Neuronal stem cell (in vitro differentiated cells): ENCODE results near the gene APAF1.
A peak's percentile ranks its signal among the peaks of the same experiment; 100 is the strongest.

Experiments used
- DNase-seq: peaks from one replicate; pipeline ENCODE4 v3.0.0-alpha.2; 2013; ENCODE audit warnings: low spot score
- H2AFZ ChIP-seq: one replicate; pipeline ENCODE4 v1.6.1; 2013; ENCODE audit warnings: mild to moderate bottlenecking, low read length, inconsistent platforms
- H2AK5ac ChIP-seq: 2 replicates; pipeline ENCODE4 v1.6.1; 2013; ENCODE audit warnings: low read depth, mild to moderate bottlenecking, inconsistent platforms, low read length, moderate library complexity, mixed read lengths
- H2BK120ac ChIP-seq: 2 replicates; pipeline ENCODE4 v1.6.1; 2013; ENCODE audit warnings: low read depth, mild to moderate bottlenecking, inconsistent platforms, low read length, moderate library complexity, mixed read lengths
- H2BK12ac ChIP-seq: one replicate; pipeline ENCODE4 v1.6.1; 2013; ENCODE audit warnings: low read length, inconsistent platforms
- H2BK15ac ChIP-seq: 2 replicates; pipeline ENCODE4 v1.6.1; 2013; ENCODE audit warnings: mild to moderate bottlenecking, low read length, inconsistent platforms, mixed read lengths
- H2BK5ac ChIP-seq: one replicate; pipeline ENCODE4 v1.6.1; 2013; ENCODE audit warnings: inconsistent platforms, mild to moderate bottlenecking, low read length, moderate library complexity
- H3K14ac ChIP-seq: one replicate; pipeline ENCODE4 v1.6.1; 2013; ENCODE audit warnings: low read length, inconsistent platforms
- H3K18ac ChIP-seq: 2 replicates; pipeline ENCODE4 v1.6.1; 2013; ENCODE audit warnings: low read length, inconsistent platforms
- H3K23ac ChIP-seq: 2 replicates; pipeline ENCODE4 v1.6.1; 2013; ENCODE audit warnings: low read depth, mild to moderate bottlenecking, mixed read lengths, low read length, inconsistent platforms; ENCODE audit not compliant: poor library complexity
- H3K27ac ChIP-seq: replicated peaks from 3 replicates; pipeline ENCODE4 v1.5.1; 2013; ENCODE audit warnings: low read length, inconsistent platforms
- H3K27me3 ChIP-seq, 3 experiments: 2 replicates each; pipeline ENCODE4 v1.6.1; 2013; ENCODE audit warnings: low read length in 3 of 3, mild to moderate bottlenecking in 2 of 3, inconsistent platforms in 1 of 3, low read depth in 1 of 3, mixed read lengths in 1 of 3, moderate library complexity in 1 of 3; ENCODE audit not compliant: control insufficient read depth in 3 of 3, insufficient read depth in 3 of 3
- H3K36me3 ChIP-seq, 2 donors: replicated peaks in 1 of 2; 2 replicates each; pipeline ENCODE4 v1.6.1; 2013; ENCODE audit warnings: low read length in 2 of 2; ENCODE audit not compliant: control insufficient read depth in 2 of 2, insufficient read depth in 2 of 2
- H3K4ac ChIP-seq: 2 replicates; pipeline ENCODE4 v1.6.1; 2013; ENCODE audit warnings: inconsistent platforms, mild to moderate bottlenecking, low read length, moderate library complexity
- H3K4me1 ChIP-seq, 2 donors: 1 replicate in 1 of 2; 2 replicates in 1 of 2; pipeline ENCODE4 v1.6.1; 2013; ENCODE audit warnings: low read length in 2 of 2, low read depth in 1 of 2; ENCODE audit not compliant: control insufficient read depth in 2 of 2, insufficient read depth in 1 of 2
- H3K4me2 ChIP-seq: one replicate; pipeline ENCODE4 v1.6.1; 2013; ENCODE audit warnings: mild to moderate bottlenecking, low read length, inconsistent platforms; ENCODE audit not compliant: insufficient read depth, poor library complexity, severe bottlenecking
- H3K4me3 ChIP-seq, 2 donors: 2 replicates each; pipeline ENCODE4 v1.5.1; 2013; ENCODE audit warnings: low read length in 2 of 2, mild to moderate bottlenecking in 2 of 2, inconsistent platforms in 1 of 2, moderate library complexity in 1 of 2
- H3K79me1 ChIP-seq: one replicate; pipeline ENCODE4 v1.6.1; 2013; ENCODE audit warnings: low read depth, mild to moderate bottlenecking, inconsistent platforms, low read length, moderate library complexity
- H3K9ac ChIP-seq: one replicate; pipeline ENCODE4 v1.6.1; 2013; ENCODE audit warnings: mild to moderate bottlenecking, low read depth, low read length, inconsistent platforms; ENCODE audit not compliant: poor library complexity
- H3K9me3 ChIP-seq, 2 donors: replicated peaks in 1 of 2; 2 replicates each; pipeline versions ENCODE3 to v1.6.1; 2013; ENCODE audit warnings: low read length in 2 of 2, mild to moderate bottlenecking in 2 of 2, inconsistent platforms in 1 of 2, low read depth in 1 of 2, mixed read lengths in 1 of 2, moderate library complexity in 1 of 2; ENCODE audit not compliant: control insufficient read depth in 2 of 2, insufficient read depth in 1 of 2
- H4K8ac ChIP-seq: one replicate; pipeline ENCODE4 v1.6.1; 2013; ENCODE audit warnings: low read depth, mild to moderate bottlenecking, inconsistent platforms, low read length, moderate library complexity
- H4K91ac ChIP-seq: one replicate; pipeline ENCODE4 v1.6.1; 2013; ENCODE audit warnings: low read length, low read depth, mild to moderate bottlenecking, inconsistent platforms; ENCODE audit not compliant: poor library complexity
- WGBS, 2 donors: extraction: QIAGEN DNeasy Blood & Tissue Kit; methylation state at CpG; one replicate each; pipeline ENCODE4 v1.1.7; 2013; ENCODE audit warnings: missing lambda C conversion rate in 2 of 2, mixed read lengths in 1 of 2; ENCODE audit not compliant: insufficient read length in 2 of 2, insufficient replicate concordance in 1 of 2; ENCODE audit errors: extremely low coverage in 2 of 2; 5-methylcytosine and 5-hydroxymethylcytosine counted together

Gene APAF1

DNA sequence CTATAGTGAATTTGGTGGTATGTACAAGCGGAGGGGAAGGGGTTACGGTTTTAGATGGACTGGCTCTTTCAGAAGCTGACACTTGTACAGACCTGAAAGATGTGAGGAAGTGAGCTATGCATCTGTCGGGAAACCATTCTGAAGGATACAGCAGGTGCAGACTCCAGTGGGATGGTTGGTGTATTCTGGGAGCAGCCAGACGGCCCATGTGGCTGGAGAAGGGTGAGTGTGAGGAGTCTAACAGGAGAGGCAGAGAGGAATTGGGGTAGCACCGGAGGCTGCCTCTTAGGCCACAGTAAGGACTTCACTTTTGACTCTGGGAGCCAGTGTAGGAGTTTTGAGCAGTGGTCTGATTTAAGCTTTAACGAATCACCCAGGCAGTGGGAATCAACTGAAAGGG lies 90.7 kb downstream of the APAF1 start:
- no peaks in the 10 kb centered on the region for H3K27me3 ChIP-seq
- no peak overlapping the region for H4K8ac ChIP-seq
- no peak overlapping the region for H3K23ac ChIP-seq
- no peak overlapping the region for H2AFZ ChIP-seq
- H3K79me1 ChIP-seq = no peaks in the 10 kb centered on the region
- no peak overlapping the region for H3K18ac ChIP-seq
- H2BK5ac ChIP-seq = no peak overlapping the region
- H2BK15ac ChIP-seq = no peak overlapping the region
- no peak overlapping the region for H3K4me2 ChIP-seq
- H3K4me3 ChIP-seq = no peak overlapping the region
- WGBS, 2 donors = no CpG with 5 or more reads among the region's 6 CpGs
- no peak overlapping the region for H3K4ac ChIP-seq
- no peaks in the 10 kb centered on the region for H3K9me3 ChIP-seq
- no peak overlapping the region for H2BK12ac ChIP-seq
- H3K27ac ChIP-seq = peak overlapping the region; percentile 58
- no peak overlapping the region for H3K14ac ChIP-seq
- peaks cover 0 to 10% of the 10 kb centered on the region in 2 donors for H3K4me1 ChIP-seq
- no peak overlapping the region for H4K91ac ChIP-seq
- H3K9ac ChIP-seq = no peak overlapping the region
- no peak overlapping the region for H2BK120ac ChIP-seq
- no peak for DNase-seq
- H2AK5ac ChIP-seq = no peak overlapping the region
- peaks cover 2 to 57% of the 10 kb centered on the region in 2 donors for H3K36me3 ChIP-seq

DNA sequence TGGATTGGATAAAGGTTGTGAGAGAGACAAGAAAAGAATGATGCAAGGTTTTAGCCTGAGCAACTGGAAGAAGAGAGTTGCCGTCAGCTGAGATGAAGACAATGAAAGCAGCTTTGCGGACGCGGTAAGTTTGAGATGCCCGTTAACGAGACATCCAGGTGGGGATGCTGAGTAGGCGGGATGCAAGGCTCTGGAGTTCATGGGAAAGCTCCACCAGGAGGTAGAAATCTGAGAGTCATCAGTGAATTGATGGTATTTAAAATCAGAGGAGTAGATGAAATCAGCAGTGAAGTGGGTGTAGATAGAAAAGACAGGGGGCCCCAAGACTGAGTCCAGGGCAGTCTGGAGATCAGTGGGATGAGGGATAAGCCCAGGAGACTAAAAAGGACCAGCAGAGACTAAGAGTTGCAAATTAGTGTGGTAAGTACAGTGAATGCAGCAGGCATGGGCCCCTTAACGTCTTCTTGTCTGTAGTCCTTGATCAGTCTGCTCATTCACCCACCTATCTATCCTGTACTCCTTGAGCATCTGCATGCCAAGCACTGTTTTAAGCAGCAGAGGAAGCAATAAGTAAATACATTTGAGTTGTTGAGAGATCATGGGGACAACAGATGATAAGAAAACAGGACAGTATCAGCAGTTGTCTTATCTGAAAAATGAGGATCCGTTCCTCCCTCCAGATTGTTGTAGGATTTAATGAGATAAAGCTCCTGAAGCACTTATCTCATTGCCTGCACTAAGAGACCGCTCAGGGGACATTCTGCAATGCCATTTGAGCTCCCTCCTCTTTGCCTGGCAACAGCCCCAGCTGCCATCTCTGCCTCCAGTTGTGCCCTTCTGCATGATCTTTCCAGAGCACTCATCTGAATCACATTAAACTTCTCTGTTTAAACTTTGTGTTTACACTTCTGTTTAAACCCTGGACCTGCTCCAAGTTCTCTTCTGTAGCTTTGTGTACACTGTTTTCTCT lies 91.5 kb downstream of the APAF1 start:
- Histone ChIP-seq H2AFZ (no peak overlapping the region), H3K4me2 (no peak overlapping the region), H4K8ac (no peak overlapping the region), H2BK5ac (no peak overlapping the region), H2BK15ac (no peak overlapping the region), H2AK5ac (no peak overlapping the region), H2BK12ac (no peak overlapping the region), H3K18ac (no peak overlapping the region), H3K14ac (no peak overlapping the region), H3K9me3 (no peaks in the 10 kb centered on the region), H3K36me3 (peaks cover 0 to 49% of the 10 kb centered on the region in 2 donors), H3K23ac (no peak overlapping the region), H2BK120ac (no peak overlapping the region), H3K4me1 (peaks cover 6 to 10% of the 10 kb centered on the region in 2 donors), H3K4ac (no peak overlapping the region), H3K9ac (no peak overlapping the region), H3K79me1 (no peaks in the 10 kb centered on the region), H4K91ac (no peak overlapping the region), H3K27me3 (no peaks in the 10 kb centered on the region), H3K27ac (peak overlapping the region; percentile 58), H3K4me3 (no peak overlapping the region)
- no CpG with 5 or more reads among the region's 10 CpGs for WGBS, 2 donors
- DNase-seq = no peak

DNA sequence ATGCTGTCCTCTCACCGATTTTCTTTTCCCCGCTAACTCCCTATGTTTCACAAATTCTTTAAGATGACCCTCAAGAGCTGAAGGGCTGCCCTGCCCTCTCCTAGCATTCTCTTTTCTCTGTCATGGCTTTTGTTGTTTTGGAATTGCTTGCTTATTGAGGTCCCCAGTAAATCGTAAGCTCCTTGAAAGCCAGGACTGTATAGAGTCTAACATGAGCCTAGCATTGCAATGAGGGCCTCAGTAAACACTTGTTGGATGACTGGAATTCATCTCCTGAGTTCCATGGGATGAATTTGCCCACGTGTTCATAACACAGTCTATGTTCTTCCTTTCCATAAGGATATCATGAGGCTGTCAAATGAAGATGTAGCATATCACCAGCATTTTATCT lies 92.2 kb downstream of the APAF1 start:
- no CpG with 5 or more reads among the region's 4 CpGs for WGBS, 2 donors
- no peaks in the 10 kb centered on the region for H3K27me3 ChIP-seq

DNA sequence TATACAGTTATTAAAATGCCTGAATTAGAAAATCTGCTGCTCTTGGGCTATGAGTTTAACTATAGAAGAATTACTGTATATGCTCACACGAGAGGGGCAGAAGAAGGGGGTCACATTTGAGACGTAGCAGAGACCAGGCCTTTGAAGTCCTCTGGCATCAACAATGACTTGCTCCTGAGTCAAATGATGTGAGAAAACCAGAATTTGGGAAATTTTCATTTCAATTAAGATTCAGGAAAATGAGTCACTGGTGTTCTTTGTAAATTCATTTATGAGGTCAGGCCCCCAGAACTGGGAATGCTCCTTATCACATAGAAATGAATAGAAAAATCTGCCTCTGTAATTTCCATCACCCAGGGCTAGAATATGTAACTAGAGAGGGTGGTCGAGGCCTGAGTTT lies 92.9 kb downstream of the APAF1 start:
- no peak overlapping the region for H2AK5ac ChIP-seq
- WGBS, 2 donors = no CpG with 5 or more reads among the region's 3 CpGs
- H4K8ac ChIP-seq = no peak overlapping the region
- H3K23ac ChIP-seq = no peak overlapping the region
- peaks cover 0 to 35% of the 10 kb centered on the region in 2 donors for H3K36me3 ChIP-seq
- H2BK5ac ChIP-seq = no peak overlapping the region
- H2AFZ ChIP-seq = no peak overlapping the region
- no peaks in the 10 kb centered on the region for H3K27me3 ChIP-seq
- no peak overlapping the region for H3K27ac ChIP-seq
- no peaks in the 10 kb centered on the region for H3K79me1 ChIP-seq
- H3K9ac ChIP-seq = no peak overlapping the region
- no peak overlapping the region for H4K91ac ChIP-seq
- no peak overlapping the region for H2BK15ac ChIP-seq
- H3K14ac ChIP-seq = no peak overlapping the region
- no peak for DNase-seq
- no peak overlapping the region for H3K4ac ChIP-seq
- no peaks in the 10 kb centered on the region for H3K9me3 ChIP-seq
- no peak overlapping the region for H3K18ac ChIP-seq
- H3K4me2 ChIP-seq = no peak overlapping the region
- H2BK12ac ChIP-seq = no peak overlapping the region
- H3K4me1 ChIP-seq = peaks cover 7 to 12% of the 10 kb centered on the region in 2 donors
- no peak overlapping the region for H3K4me3 ChIP-seq
- no peak overlapping the region for H2BK120ac ChIP-seq

More for the DNA sequence above, 92.2 kb downstream of the APAF1 start:
- H2BK5ac ChIP-seq = no peak overlapping the region
- H3K9ac ChIP-seq = no peak overlapping the region
- H3K27ac ChIP-seq = no peak overlapping the region
- no peak overlapping the region for H3K4me2 ChIP-seq
- H3K79me1 ChIP-seq = no peaks in the 10 kb centered on the region
- no peak overlapping the region for H4K91ac ChIP-seq
- no peak overlapping the region for H4K8ac ChIP-seq
- no peak overlapping the region for H3K18ac ChIP-seq
- no peak overlapping the region for H2BK15ac ChIP-seq
- no peak overlapping the region for H2BK12ac ChIP-seq
- H3K4me1 ChIP-seq = peaks cover 7 to 12% of the 10 kb centered on the region in 2 donors
- no peak overlapping the region for H3K23ac ChIP-seq
- no peak for DNase-seq
- H2BK120ac ChIP-seq = no peak overlapping the region
- H3K9me3 ChIP-seq = no peaks in the 10 kb centered on the region
- H3K36me3 ChIP-seq = peaks cover 0 to 42% of the 10 kb centered on the region in 2 donors
- no peak overlapping the region for H3K4ac ChIP-seq
- H2AFZ ChIP-seq = no peak overlapping the region
- no peak overlapping the region for H2AK5ac ChIP-seq
- H3K14ac ChIP-seq = no peak overlapping the region
- no peak overlapping the region for H3K4me3 ChIP-seq
